Fibroblast of skin of right quadriceps (primary cell): Measurements from ENCODE around the gene RBMS3.

Experiments used
- DNase-seq: peaks from one replicate; pipeline ENCODE4 v3.0.0-alpha.2; 2013

RBMS3 gene

GRCh38 chr3:29590461-29590860, 309.6 kb downstream of the RBMS3 start:
- DNase-seq: no peak

DNA sequence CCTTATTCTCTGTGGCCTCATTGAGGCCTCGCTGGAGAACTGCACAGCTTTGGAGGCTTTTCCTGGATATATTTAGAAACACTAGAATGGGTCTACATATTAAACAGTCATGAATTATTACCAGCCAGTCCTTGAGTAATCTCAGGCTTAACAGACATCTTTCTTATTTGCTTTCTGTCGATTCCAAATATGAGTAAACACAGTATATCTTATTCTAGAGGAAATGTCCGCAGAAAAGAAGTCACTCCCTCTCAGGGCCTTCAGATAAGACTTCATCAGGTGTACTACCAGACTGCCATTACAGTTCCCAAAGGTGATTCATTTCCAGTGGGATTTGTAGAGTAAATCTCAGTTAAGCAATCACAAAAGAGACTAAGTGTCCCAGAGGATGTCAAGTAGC, 310.7 kb downstream of the RBMS3 start:
- DNase-seq: no peak

- DNase-seq: no peak
Measured at GRCh38 chr3:29593802-29594201, 312.9 kb downstream of the RBMS3 start.

- peak; percentile 60 for DNase-seq
Measured at GRCh38 chr3:29594261-29594660, 313.4 kb downstream of the RBMS3 start.

GRCh38 chr3:29597376-29598008, 316.6 kb downstream of the RBMS3 start:
- DNase-seq: peak; percentile 28

DNA sequence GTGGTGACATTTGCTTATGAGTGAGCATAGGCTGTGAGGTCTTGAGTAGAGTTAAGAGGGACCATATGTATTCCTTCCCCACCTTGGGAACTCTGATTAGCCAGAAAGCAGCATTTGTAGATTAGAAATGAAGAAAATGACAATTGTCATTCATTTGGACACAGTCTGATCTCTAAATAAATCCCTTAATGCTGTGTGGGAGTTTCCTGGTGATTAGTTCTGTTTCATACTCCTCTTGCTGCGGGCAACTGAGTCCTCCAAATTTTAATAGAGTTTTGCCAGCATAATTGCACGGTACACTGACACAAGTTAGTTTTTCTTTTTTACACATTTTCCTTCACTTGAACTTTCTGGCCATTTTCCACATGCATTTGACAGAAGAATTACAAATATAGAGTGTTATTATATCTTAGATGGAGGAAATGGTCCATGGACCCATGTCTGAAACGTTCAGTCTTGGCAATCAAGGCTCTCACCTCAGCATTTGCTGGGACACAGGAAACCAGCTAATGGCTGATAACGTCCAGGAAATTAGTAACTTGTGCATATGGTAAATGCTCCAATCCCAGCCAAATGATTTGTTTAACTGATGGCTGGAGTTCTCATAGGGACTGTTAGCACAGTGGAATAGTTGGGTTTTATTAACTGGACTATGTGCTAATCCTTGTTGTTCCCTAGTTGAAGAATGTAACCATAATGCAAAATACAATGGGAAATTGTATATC, 321.2 kb downstream of the RBMS3 start:
- DNase-seq: no peak

GRCh38 chr3:29605845-29606244, 325.0 kb downstream of the RBMS3 start:
- DNase-seq: peak; percentile 67

DNA sequence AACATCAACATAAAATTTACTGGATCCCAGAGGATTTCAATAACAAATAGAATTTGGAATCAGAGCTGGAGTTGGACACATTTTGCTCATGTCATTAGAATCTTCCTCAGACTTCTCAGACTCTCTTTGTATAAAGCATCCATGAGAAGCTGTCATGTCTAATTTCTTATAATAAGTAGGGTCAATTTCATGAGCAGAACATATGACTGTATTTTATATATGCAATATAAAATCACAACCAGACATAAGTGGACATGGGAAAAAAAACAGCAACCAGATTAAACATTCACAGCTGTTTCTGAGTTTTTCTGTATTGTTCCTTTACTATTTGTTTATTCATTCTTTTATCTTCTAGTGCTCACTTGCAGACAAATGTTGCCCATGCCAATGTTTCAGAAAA, 325.5 kb downstream of the RBMS3 start:
- no peak for DNase-seq

DNA sequence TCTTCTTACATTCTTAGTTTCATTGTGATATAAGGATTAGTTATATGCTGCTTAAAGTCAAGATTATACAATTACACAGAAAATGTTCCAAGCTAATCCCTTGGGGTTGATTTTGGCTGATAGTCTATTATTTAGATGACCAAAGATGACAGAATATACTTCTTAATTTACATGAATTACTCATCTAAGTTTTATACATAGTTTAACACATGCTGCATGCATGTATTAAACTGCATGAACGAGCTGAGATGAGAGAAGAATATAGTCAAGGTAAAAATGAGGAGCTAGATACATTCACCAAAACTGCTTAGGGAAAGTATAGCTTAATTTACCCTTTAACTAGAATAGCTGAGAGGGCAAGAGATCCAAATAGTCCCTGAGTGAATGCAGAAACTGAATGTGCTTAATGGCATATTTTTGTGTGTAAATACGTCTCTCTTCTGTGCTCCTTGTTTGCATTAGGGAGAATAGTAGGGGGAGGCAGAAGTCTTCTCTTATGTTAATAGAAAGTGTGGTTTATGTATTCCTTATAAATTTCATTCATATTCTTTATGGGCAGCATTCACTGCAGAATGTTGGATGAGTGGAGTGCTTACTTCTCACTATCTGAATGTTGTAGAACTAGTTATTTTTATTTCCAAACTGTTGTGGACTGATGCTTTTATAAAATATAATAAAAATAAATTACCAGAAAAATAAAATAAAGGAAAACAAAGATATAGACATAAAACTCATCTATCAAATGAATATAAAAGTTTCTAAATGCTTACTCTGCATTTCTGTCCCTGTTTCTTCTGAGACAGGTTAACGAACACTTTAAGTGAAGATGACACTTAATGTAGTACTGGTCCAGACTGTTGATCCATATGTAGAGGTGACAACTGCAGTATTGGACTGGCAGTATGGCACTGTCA, 327.8 kb downstream of the RBMS3 start:
- no peak for DNase-seq

DNA sequence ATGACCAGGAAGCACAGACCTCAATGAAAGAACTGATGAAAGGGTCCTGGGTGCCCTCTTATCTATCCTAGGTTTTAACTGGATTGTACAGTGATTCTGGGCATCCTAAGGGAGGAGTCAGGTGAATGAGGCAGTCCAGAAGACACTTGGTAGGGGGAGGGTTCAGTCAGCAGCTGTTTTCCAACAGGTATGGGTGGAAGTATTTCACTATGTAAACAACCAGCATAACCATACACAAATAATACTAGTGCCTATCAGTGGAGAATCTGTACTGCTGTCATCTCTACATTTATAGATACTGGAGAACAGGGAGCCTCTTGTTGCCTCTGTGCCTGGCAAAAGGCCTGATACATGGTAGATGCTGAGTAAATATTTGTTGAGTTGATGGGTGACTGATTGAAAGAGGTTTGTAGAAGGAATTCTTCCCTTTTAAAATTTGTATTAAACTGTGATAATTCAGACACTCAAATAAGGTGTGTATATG, 328.5 kb downstream of the RBMS3 start:
- no peak for DNase-seq

GRCh38 chr3:29610781-29611180, 329.9 kb downstream of the RBMS3 start:
- DNase-seq: peak; percentile 25

DNA sequence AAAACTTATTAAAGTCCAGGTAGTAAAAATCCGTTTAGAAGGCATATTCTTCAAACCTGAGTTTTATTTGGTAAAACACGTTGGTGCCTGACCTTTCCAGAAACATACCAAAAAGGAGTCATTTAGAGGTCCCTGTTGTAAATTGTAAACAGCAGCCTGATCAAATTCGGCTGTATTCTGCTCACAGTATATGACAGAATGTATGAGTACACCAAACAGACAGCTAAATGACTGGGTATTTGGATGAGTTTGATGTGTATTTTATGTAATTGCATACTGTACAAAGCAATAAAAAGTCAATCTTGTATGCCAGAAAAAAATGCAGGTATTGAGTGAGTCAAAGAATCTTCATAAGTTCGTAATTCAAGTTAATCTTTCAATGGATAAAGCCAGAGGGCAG, 330.4 kb downstream of the RBMS3 start:
- no peak for DNase-seq

- peak; percentile 35 for DNase-seq
Measured at GRCh38 chr3:29612536-29612935, 331.7 kb downstream of the RBMS3 start.

DNA sequence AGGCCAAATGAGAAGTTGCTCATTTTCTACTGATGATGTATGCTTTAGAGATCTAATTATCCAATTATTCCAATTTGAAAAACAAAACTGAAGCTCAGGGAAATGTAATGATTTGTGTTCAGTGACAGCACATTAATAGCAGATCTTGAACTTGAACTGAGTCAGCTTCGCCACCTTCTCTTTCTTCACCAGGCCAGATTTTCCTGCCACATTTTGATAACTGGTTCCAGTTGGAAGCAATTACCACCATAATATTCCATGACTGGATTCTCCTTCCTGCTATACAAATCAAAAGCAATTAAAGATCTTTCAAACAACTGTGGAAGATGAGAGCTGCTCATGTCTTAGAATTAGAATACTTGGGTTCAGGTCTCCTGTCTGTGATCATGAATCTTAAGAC, 334.1 kb downstream of the RBMS3 start:
- DNase-seq: peak; percentile 44

GRCh38 chr3:29618395-29619282, 337.8 kb downstream of the RBMS3 start:
- DNase-seq: peak; percentile 21

DNA sequence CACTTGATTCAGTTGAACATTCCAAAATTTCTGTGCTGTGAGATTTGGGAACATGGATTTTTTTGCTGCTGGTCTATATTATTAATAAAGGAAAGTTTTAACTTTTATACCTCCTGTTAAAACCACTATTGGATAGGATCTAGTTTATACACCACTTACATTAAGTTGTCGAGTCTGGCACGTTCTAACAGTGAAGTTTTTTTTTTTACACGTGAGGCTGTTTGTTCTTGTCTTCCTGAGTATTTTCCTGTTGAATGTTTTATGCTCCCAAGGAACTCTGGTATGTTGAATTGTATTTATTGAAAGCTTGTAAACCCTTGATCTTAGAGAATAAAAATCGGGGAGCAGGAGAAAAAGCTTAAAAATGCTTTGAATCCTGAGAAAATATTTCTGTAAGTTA, 338.8 kb downstream of the RBMS3 start:
- DNase-seq: no peak

GRCh38 chr3:29627136-29628117, 346.6 kb downstream of the RBMS3 start:
- no peak for DNase-seq

- no peak for DNase-seq
Measured at GRCh38 chr3:29628795-29629194, 347.9 kb downstream of the RBMS3 start.

- DNase-seq: no peak
Measured at GRCh38 chr3:29635888-29636287, 355.0 kb downstream of the RBMS3 start.

DNA sequence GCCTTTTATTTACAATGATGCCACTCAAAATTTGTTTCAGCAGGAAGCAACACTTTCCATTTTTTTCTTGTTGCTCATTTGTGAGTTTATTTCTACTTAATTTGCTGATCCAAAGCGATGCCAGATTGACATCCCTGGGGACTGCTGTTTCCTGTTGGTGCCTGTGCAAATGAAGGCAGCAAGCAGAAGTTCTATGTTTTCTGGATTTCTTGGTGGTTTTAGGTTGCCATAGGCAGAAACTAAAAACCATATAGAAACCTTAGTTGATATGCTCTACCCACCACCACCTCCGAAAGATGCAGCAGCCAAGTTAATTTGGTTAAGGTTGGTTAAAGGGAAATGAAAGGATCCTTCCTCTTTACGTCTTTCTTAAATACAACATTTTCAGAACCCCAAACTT, 356.2 kb downstream of the RBMS3 start:
- DNase-seq: no peak
